ENCODE measurements around the gene MICAL2. TPM values are rescaled to one million over a fixed set of nuclear protein-coding genes. Genes with fewer than 3 reads are reported as not detected.

The MICAL2 gene
- total and polyA plus RNA-seq, 2 donors (not counting 3 experiments of a cell fraction or from before 2014, with no cell fraction given): 67.6 to 200 TPM

GRCh38 chr11:12260731-12261521, 150.5 kb downstream of the MICAL2 start:
- intact Hi-C loops (cut with micrococcal nuclease): no loop called here
- no peak for FAIRE-seq
- no peak overlapping the region for H3K27ac ChIP-seq (ENCODE audit: insufficient read depth, low read depth, low read length)
- no peak overlapping the region for H3K4me2 ChIP-seq (ENCODE audit: insufficient read depth, low read length)
- POLR2A ChIA-PET: no interaction called here
- H3K9me3 ChIP-seq (replicated peaks; ENCODE audit: control insufficient read depth, insufficient read depth, low read length): no peaks in the 10 kb centered on the region
- H2AFZ ChIP-seq (ENCODE audit: low read depth, low read length): no peak overlapping the region
- no peaks in the 10 kb centered on the region for H3K79me2 ChIP-seq (ENCODE audit: control insufficient read depth, insufficient read depth, low read length)
- CTCF ChIA-PET: interaction anchor here (1.1 to 1.7 kb wide), 4 partner anchors 20 to 214 kb away, joined by 3 to 5 read pairs (median 4); no protein-coding TSS in a partner anchor
- BruUV-seq (replicated peaks): no TSS peak
- no peak for DNase-seq (ENCODE audit: low read depth, low spot score)
- H3K36me3 ChIP-seq (ENCODE audit: control insufficient read depth in 2 of 2, extremely low read depth in 1 of 2, insufficient read depth in 2 of 2, low read length in 2 of 2): peaks cover 22 to 34% of the 10 kb centered on the region in 2 experiments
- no peak overlapping the region for H3K4me3 ChIP-seq (replicated peaks in 1 of 3; ENCODE audit: insufficient read depth in 1 of 3, low read depth in 1 of 3, low read length in 3 of 3)
- H3K9me1 ChIP-seq (replicated peaks; ENCODE audit: control insufficient read depth, extremely low read depth, insufficient read depth, low read length): no peaks in the 10 kb centered on the region
- H4K20me1 ChIP-seq (replicated peaks; ENCODE audit: control insufficient read depth, extremely low read depth, insufficient read depth, low read length): no peaks in the 10 kb centered on the region
- dilution Hi-C loops (cut with MboI; ENCODE audit: extremely low pct_ligation_motif_present, low sequenced_read_pairs): no loop called here
- no peak for TF ChIP-seq CTCF (IDR thresholded peaks at IDR 0.05; ENCODE audit: extremely low read depth in 1 of 2, insufficient read depth in 1 of 2, low read depth in 1 of 2, low read length in 2 of 2)
- no peak for TF ChIP-seq EZH2 (IDR thresholded peaks at IDR 0.05; ENCODE audit: borderline replicate concordance, low read depth, low read length, severe bottlenecking)
- no peaks in the 10 kb centered on the region for H3K27me3 ChIP-seq (ENCODE audit: control insufficient read depth in 2 of 2, insufficient read depth in 2 of 2, low read length in 2 of 2)
- H3K4me1 ChIP-seq (ENCODE audit: control insufficient read depth, extremely low read depth, insufficient read depth, low read length): no peaks in the 10 kb centered on the region
- H3K9ac ChIP-seq (replicated peaks; ENCODE audit: extremely low read depth, insufficient read depth, low read length): no peak overlapping the region

GRCh38 chr11:12261551-12261950, 151.2 kb downstream of the MICAL2 start:
- Histone ChIP-seq H3K27me3 (ENCODE audit: control insufficient read depth in 2 of 2, insufficient read depth in 2 of 2, low read length in 2 of 2) (no peaks in the 10 kb centered on the region), H3K4me1 (ENCODE audit: control insufficient read depth, extremely low read depth, insufficient read depth, low read length) (no peaks in the 10 kb centered on the region), H2AFZ (ENCODE audit: low read depth, low read length) (no peak overlapping the region), H3K79me2 (ENCODE audit: control insufficient read depth, insufficient read depth, low read length) (no peaks in the 10 kb centered on the region), H3K4me3 (replicated peaks in 1 of 3; ENCODE audit: insufficient read depth in 1 of 3, low read depth in 1 of 3, low read length in 3 of 3) (no peak overlapping the region), H3K4me2 (ENCODE audit: insufficient read depth, low read length) (no peak overlapping the region), H3K36me3 (ENCODE audit: control insufficient read depth in 2 of 2, extremely low read depth in 1 of 2, insufficient read depth in 2 of 2, low read length in 2 of 2) (peaks cover 22 to 30% of the 10 kb centered on the region in 2 experiments), H4K20me1 (replicated peaks; ENCODE audit: control insufficient read depth, extremely low read depth, insufficient read depth, low read length) (no peaks in the 10 kb centered on the region), H3K9me1 (replicated peaks; ENCODE audit: control insufficient read depth, extremely low read depth, insufficient read depth, low read length) (no peaks in the 10 kb centered on the region), H3K27ac (ENCODE audit: insufficient read depth, low read depth, low read length) (no peak overlapping the region), H3K9me3 (replicated peaks; ENCODE audit: control insufficient read depth, insufficient read depth, low read length) (no peaks in the 10 kb centered on the region), H3K9ac (replicated peaks; ENCODE audit: extremely low read depth, insufficient read depth, low read length) (no peak overlapping the region)
- ChIA-PET POLR2A (no interaction called here), CTCF (interaction anchor here (1.3 to 1.4 kb wide), 3 partner anchors 11 to 215 kb away, joined by 3 to 6 read pairs (median 5); no protein-coding TSS in a partner anchor)
- TF ChIP-seq FOS (IDR thresholded peaks at IDR 0.05; ENCODE audit: borderline replicate concordance, insufficient read depth, low read length) (no peak), JUN (IDR thresholded peaks at IDR 0.05; ENCODE audit: borderline replicate concordance, insufficient read depth, insufficient read length, low read depth) (no peak), MAX (IDR thresholded peaks at IDR 0.05; ENCODE audit: insufficient read depth, insufficient read length) (no peak), GATA2 (IDR thresholded peaks at IDR 0.05; ENCODE audit: insufficient read depth, insufficient read length, low read depth, low read length) (no peak), MYC (IDR thresholded peaks at IDR 0.05; ENCODE audit: low read depth, low read length) (no peak)
- DNase-seq (ENCODE audit: low read depth, low spot score) (no peak), FAIRE-seq (no peak)
- intact Hi-C loops (cut with micrococcal nuclease) (no loop called here), dilution Hi-C loops (cut with MboI; ENCODE audit: extremely low pct_ligation_motif_present, low sequenced_read_pairs) (no loop called here)
- BruUV-seq (replicated peaks): no TSS peak

All from endothelial cell of umbilical vein (primary cell).